Adrenal gland (tissue), 12 donors: ENCODE data around the gene HJURP. TPM values are rescaled to one million over a fixed set of nuclear protein-coding genes. Genes with fewer than 3 reads are reported as not detected.

ENCODE experiments used
- DNase-seq, 7 donors: peaks; one replicate each; pipeline ENCODE4 v3.0.0-alpha.2; 2019 to 2020
- H3K27ac ChIP-seq, 5 donors: fragments of 200-600 bp; sonication (generic) in 4 of 5; 1 replicate in 3 of 5; 2 replicates in 2 of 5; pipeline versions ENCODE4 v1.5.1 to v1.8.0; 2016 to 2020; ENCODE audit warnings: mild to moderate bottlenecking in 1 of 5
- H3K27me3 ChIP-seq: fragments of 200-600 bp; 2 replicates; pipeline ENCODE4 v1.8.0; 2021
- H3K36me3 ChIP-seq, 2 donors: fragments of 200-600 bp; replicated peaks in 1 of 2; 1 replicate in 1 of 2; 2 replicates in 1 of 2; pipeline versions ENCODE4 v1.5.1 to v1.8.0; 2018 to 2022
- H3K4me1 ChIP-seq, 2 donors: fragments of 200-600 bp; replicated peaks in 1 of 2; 1 replicate in 1 of 2; 2 replicates in 1 of 2; pipeline versions ENCODE4 v1.5.1 to v1.8.0; 2018 to 2021
- H3K4me3 ChIP-seq, 4 donors: fragments of 200-600 bp; sonication (generic) in 3 of 4; one replicate each; pipeline ENCODE4 v1.5.1; 2016 to 2018
- H3K9me3 ChIP-seq, 3 donors: fragments of 200-600 bp; sonication (generic) in 1 of 3; replicated peaks in 1 of 3; 1 replicate in 2 of 3; 2 replicates in 1 of 3; pipeline versions ENCODE4 v1.5.1 to v1.8.0; 2016 to 2021
- POLR2A ChIP-seq, 2 donors: fragments of 450-650 bp; IDR thresholded peaks; one replicate each; pipeline ENCODE4 v1.6.1; 2017; ENCODE audit warnings: antibody characterized with exemption in 2 of 2, mild to moderate bottlenecking in 2 of 2, moderate library complexity in 1 of 2
- WGBS, 4 donors: extraction: QIAGEN DNeasy Blood & Tissue Kit in 2 of 4; methylation state at CpG; one replicate each; pipeline versions ENCODE4 v1.1.5 to v1.1.7; 2013 to 2017; 5-methylcytosine and 5-hydroxymethylcytosine counted together
- intact Hi-C, 2 donors: fragments of 100-400 bp; cut with DNase I; formaldehyde crosslinking; loops; one replicate each; pipeline versions ENCODE4 v1.14.1 to v1.15.0; 2022 to 2023
- polyA plus RNA-seq, 3 donors: library from polyadenylated mRNA; stranded (reverse); fragments of 200-250 nt in 2 of 3; fragments of 350-450 nt in 1 of 3; fragmentation: Illumina TruSeq in 1 of 3; extraction: RNeasy Lipid Tissue Mini Kit (QIAGEN cat#74804) in 1 of 3; gene quantifications; one replicate each; pipeline ENCODE4 v1.2.3, GENCODE V29; 2013 to 2014
- total RNA-seq, 9 donors: library from RNA; depleted of rRNA in 4 of 9; stranded (reverse); fragments of >200 nt in 4 of 9; fragments of 120-200 nt in 1 of 9; fragmentation: NEBNext Ultra II Directional in 1 of 9; extraction: Animal tissue kit (Norgen Biotek cat#: 25700) in 1 of 9; gene quantifications; one replicate each; pipeline versions ENCODE4 v1.1.0 to v1.2.4, GENCODE V29; 2013 to 2023
- TF ChIP-seq, protein P1 (sequence below), 6 experiments: fragments of 450-650 bp in 4 of 6; fragments of 200-600 bp in 2 of 6; sonication (generic) in 1 of 6; IDR thresholded peaks; 1 replicate in 5 of 6; 2 replicates in 1 of 6; pipeline versions ENCODE4 v1.5.1 to v1.8.0; 2016 to 2021; ENCODE audit warnings: antibody characterized with exemption in 6 of 6, mild to moderate bottlenecking in 2 of 6, moderate library complexity in 1 of 6
- donor health status: healthy with polysubstance abuse.
- donor health status: Bipolar disorder and iron deficiency.
- donor health status: DM: yes; HTN: yes; CAD: no.
- donor health status: DM: no; HTN: no; CAD: no.
- donor health status: DM: no; HTN: no; CAD: no.
- donor health status: DM: yes; HTN: yes; CAD: no.

HJURP gene
- total and polyA plus RNA-seq, 12 donors: 0.28 to 7.5 (median 1.6) TPM

DNA sequence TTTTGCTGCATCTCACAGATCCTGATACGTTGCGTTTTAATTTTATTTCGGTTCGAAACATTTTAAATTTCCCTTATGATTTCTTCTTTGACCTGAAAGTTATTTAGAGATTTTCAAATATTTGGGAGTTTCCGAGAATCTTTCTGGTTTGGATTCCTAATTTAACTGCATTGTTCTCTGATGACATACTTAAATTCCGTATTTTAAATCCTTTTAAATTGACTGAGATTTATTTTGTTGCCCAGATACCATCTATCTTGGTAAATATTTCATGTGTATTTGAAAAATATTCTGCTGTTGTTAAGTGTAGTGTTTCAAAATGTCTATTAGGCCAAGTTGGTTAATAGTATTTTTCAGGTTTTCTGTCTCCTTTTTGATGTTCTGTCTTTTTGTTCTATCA is 38.5 kb downstream of the HJURP start:
- H3K36me3 ChIP-seq: no peaks in the 10 kb centered on the region
- DNase-seq: no peak
- H3K27ac ChIP-seq: no peak overlapping the region
- H3K27me3 ChIP-seq: no peaks in the 10 kb centered on the region
- no peak for TF ChIP-seq POLR2A (IDR thresholded peaks at IDR 0.05)
- TF ChIP-seq, protein P1, sequence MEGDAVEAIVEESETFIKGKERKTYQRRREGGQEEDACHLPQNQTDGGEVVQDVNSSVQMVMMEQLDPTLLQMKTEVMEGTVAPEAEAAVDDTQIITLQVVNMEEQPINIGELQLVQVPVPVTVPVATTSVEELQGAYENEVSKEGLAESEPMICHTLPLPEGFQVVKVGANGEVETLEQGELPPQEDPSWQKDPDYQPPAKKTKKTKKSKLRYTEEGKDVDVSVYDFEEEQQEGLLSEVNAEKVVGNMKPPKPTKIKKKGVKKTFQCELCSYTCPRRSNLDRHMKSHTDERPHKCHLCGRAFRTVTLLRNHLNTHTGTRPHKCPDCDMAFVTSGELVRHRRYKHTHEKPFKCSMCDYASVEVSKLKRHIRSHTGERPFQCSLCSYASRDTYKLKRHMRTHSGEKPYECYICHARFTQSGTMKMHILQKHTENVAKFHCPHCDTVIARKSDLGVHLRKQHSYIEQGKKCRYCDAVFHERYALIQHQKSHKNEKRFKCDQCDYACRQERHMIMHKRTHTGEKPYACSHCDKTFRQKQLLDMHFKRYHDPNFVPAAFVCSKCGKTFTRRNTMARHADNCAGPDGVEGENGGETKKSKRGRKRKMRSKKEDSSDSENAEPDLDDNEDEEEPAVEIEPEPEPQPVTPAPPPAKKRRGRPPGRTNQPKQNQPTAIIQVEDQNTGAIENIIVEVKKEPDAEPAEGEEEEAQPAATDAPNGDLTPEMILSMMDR (IDR thresholded peaks at IDR 0.05): no peak
- H3K4me3 ChIP-seq: no peak overlapping the region
- no peaks in the 10 kb centered on the region for H3K4me1 ChIP-seq
- WGBS, 4 donors: 72 to 90% (median 83%) methylated on average over 6 of the region's 6 CpGs
- intact Hi-C loops: no loop called here
- no peaks in the 10 kb centered on the region for H3K9me3 ChIP-seq

DNA sequence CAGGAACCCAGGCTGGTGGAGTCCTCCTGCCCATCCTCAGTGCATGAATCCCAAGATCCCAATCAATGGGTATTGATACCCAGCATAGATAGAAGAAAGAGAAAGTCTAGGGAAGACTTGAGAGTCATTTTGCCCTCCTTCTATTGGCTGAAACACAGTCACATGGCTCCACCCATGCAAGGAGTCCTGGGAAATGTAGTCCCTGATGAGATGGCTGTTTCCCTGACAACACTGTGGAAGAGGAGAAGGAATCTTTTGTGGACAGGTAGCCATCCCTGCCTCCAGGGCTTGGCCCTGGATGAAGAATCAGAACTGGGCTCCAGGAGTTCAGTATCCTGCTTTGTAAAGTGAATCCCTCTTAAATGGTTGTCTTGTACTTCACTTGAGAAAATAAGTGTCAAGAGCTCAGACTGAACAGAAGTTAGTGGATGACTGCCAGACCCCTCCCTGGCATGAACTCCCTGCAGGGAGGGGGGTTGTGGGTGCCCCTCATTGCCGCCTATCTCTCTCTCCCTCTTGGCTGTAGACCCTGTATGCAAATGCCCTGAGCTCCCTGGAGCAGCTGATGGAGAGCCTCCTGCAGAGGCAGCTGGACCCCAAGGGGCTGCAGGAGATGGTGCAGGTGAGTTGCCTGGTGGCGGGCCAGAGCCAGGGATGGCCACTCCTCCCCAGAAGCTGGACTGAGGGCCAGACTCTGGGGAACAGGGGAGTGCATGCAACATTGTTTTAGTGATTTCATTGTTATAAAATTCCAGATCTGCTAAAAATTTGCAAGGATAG is 40.1 kb downstream of the HJURP start:
- TF ChIP-seq POLR2A (IDR thresholded peaks at IDR 0.05): no peak
- TF ChIP-seq, protein P1 (IDR thresholded peaks at IDR 0.05): no peak
- DNase-seq: peak in 1 of 7 donors; percentile 4
- no peak overlapping the region for H3K27ac ChIP-seq
- no peaks in the 10 kb centered on the region for H3K4me1 ChIP-seq
- intact Hi-C loops: no loop called here
- no peak overlapping the region for H3K4me3 ChIP-seq
- 65 to 95% (median 69%) methylated on average over 2 of the region's 2 CpGs for WGBS, 4 donors
- H3K27me3 ChIP-seq: no peaks in the 10 kb centered on the region
- H3K36me3 ChIP-seq: no peaks in the 10 kb centered on the region
- H3K9me3 ChIP-seq: no peaks in the 10 kb centered on the region

DNA sequence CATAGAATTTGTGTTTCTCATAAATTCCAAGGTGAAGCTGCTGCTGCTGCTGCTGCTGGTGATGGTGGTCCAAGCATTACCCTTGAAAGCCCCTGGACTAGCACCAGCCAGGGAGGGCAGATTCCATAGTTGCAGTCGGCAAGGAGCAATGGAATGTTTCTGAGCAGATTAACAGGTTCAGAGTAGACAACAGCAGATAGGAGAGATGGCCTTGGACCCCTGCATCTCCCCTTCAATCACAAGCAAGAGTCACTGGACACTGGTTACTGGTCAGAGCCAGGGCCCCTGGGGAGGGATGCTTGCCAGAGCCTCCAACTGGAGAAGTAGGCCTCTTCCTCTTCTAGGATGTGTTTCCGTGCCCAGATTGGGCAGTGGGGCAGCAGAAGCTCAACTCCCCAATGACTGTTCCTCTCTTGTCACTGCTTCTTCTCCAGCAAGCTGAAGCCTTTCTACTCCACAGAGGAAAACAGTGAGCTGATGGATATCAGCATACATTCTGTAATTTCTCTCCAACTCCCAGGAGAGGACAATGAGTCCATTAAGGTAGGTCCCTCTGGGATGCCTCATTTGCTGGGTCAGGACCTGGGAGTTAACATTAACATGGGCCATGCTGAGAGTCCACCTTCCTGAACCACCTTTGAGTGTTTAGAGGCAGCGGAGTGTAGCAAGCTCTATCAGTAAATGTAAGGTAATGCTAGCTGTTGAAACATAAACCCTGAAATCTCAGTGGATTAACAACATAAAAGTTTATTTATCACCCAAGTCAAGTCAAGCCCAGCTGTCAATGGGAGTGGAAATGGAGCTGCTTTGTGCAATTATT is 40.9 kb downstream of the HJURP start:
- H3K27ac ChIP-seq: no peak overlapping the region
- H3K9me3 ChIP-seq: no peaks in the 10 kb centered on the region
- H3K36me3 ChIP-seq: no peaks in the 10 kb centered on the region
- no peak for TF ChIP-seq POLR2A (IDR thresholded peaks at IDR 0.05)
- TF ChIP-seq, protein P1 (IDR thresholded peaks at IDR 0.05): no peak
- H3K4me1 ChIP-seq: no peaks in the 10 kb centered on the region
- H3K27me3 ChIP-seq: no peaks in the 10 kb centered on the region
- no peak overlapping the region for H3K4me3 ChIP-seq
- WGBS, 4 donors: 66 to 100% (median 77%) methylated on average over 2 to 3 of the region's 3 CpGs
- intact Hi-C loops: no loop called here
- peak in 1 of 7 donors; percentile 3 for DNase-seq

DNA sequence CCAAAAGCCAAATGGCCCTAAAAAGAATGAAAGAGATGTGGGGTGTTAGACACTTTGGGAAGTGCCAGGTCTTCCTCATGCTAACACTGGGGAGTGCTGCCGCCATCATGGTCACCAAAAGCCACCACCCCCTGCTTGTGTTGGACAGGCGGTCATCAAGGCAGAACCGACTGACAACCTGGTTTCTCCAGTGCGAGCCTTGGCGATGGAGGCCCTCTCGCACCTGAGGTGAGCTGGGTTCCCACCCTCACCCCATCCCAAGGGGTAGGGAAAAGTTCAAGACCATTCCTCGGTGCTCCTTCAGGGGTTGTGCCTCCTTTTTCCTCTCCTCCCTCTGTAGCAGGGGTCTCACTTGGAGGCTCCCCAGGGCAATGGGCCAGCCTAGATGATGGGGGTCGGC is 42.6 kb downstream of the HJURP start:
- Histone ChIP-seq H3K36me3 (no peaks in the 10 kb centered on the region), H3K27ac (no peak overlapping the region), H3K27me3 (no peaks in the 10 kb centered on the region), H3K9me3 (no peaks in the 10 kb centered on the region), H3K4me3 (no peak overlapping the region), H3K4me1 (no peaks in the 10 kb centered on the region)
- DNase-seq: peak in 1 of 7 donors; percentile 10
- WGBS, 4 donors: 83 to 88% (median 87%) methylated on average over 7 to 8 of the region's 8 CpGs
- TF ChIP-seq, protein P1 (IDR thresholded peaks at IDR 0.05): no peak
- TF ChIP-seq POLR2A (IDR thresholded peaks at IDR 0.05): no peak
- intact Hi-C loops: no loop called here
